Immature natural killer cell (primary cell): ENCODE data around the gene LRRC49. TPM values are rescaled to one million over a fixed set of nuclear protein-coding genes. Genes with fewer than 3 reads are reported as not detected.

Source experiments
- DNase-seq, 3 donors: peaks; one replicate each; pipeline ENCODE4 v3.0.0; 2022; ENCODE audit warnings: mixed read lengths in 1 of 3
- H3K27ac Mint-ChIP-seq, 6 donors: one replicate each; pipeline ENCODE4 v1.8.0; 2020; ENCODE audit warnings: mixed read lengths in 6 of 6, mild to moderate bottlenecking in 5 of 6, inconsistent platforms in 4 of 6, moderate library complexity in 3 of 6
- H3K27me3 Mint-ChIP-seq, 3 donors: one replicate each; pipeline ENCODE4 v1.8.0; 2020 to 2021; ENCODE audit warnings: low read depth in 3 of 3, mild to moderate bottlenecking in 3 of 3, mixed read lengths in 3 of 3, moderate library complexity in 3 of 3, inconsistent platforms in 1 of 3
- H3K36me3 Mint-ChIP-seq, 3 donors: one replicate each; pipeline ENCODE4 v1.8.0; 2020; ENCODE audit warnings: mixed read lengths in 3 of 3, inconsistent platforms in 2 of 3, mild to moderate bottlenecking in 2 of 3
- H3K4me1 Mint-ChIP-seq, 2 donors: one replicate each; pipeline ENCODE4 v1.8.0; 2020; ENCODE audit warnings: inconsistent platforms in 2 of 2, mild to moderate bottlenecking in 2 of 2, mixed read lengths in 2 of 2, moderate library complexity in 1 of 2
- H3K4me3 Mint-ChIP-seq, 5 donors: one replicate each; pipeline ENCODE4 v1.8.0; 2020; ENCODE audit warnings: mild to moderate bottlenecking in 5 of 5, mixed read lengths in 5 of 5, inconsistent platforms in 3 of 5, moderate library complexity in 3 of 5
- H3K9me3 Mint-ChIP-seq, 6 donors: one replicate each; pipeline ENCODE4 v1.8.0; 2020; ENCODE audit warnings: mild to moderate bottlenecking in 6 of 6, mixed read lengths in 6 of 6, inconsistent platforms in 4 of 6, moderate library complexity in 3 of 6
- polyA plus RNA-seq, 3 donors: library from polyadenylated mRNA; unstranded; fragments of 300-500 nt; fragmentation: Illumina TruSeq; gene quantifications; one replicate each; pipeline ENCODE4 v1.2.3, GENCODE V29; 2021

The LRRC49 gene
- polyA plus RNA-seq, 3 donors from 2014 or later: 0.68 TPM; not detected in 2

GRCh38 chr15:71049706-71050422 is 157.2 kb downstream of the LRRC49 start:
- H3K4me1 Mint-ChIP-seq: no peaks in the 10 kb centered on the region
- no peak overlapping the region for H3K27ac Mint-ChIP-seq
- H3K36me3 Mint-ChIP-seq: no peaks in the 10 kb centered on the region
- H3K9me3 Mint-ChIP-seq: no peaks in the 10 kb centered on the region
- H3K4me3 Mint-ChIP-seq: no peak overlapping the region
- H3K27me3 Mint-ChIP-seq: peaks cover 1 to 4% (median 4%) of the 10 kb centered on the region in 3 donors
- DNase-seq: no peak

GRCh38 chr15:71050461-71050860 is 157.8 kb downstream of the LRRC49 start:
- DNase-seq: no peak
- no peaks in the 10 kb centered on the region for H3K36me3 Mint-ChIP-seq
- H3K27ac Mint-ChIP-seq: no peak overlapping the region
- H3K9me3 Mint-ChIP-seq: no peaks in the 10 kb centered on the region
- no peak overlapping the region for H3K4me3 Mint-ChIP-seq
- H3K4me1 Mint-ChIP-seq: no peaks in the 10 kb centered on the region
- H3K27me3 Mint-ChIP-seq: peaks cover 1 to 4% (median 4%) of the 10 kb centered on the region in 3 donors

- H3K27me3 Mint-ChIP-seq: peaks cover 4% of the 10 kb centered on the region in 3 donors
- no peaks in the 10 kb centered on the region for H3K9me3 Mint-ChIP-seq
- no peak for DNase-seq
- no peak overlapping the region for H3K27ac Mint-ChIP-seq
- H3K36me3 Mint-ChIP-seq: no peaks in the 10 kb centered on the region
- no peak overlapping the region for H3K4me3 Mint-ChIP-seq
- H3K4me1 Mint-ChIP-seq: no peaks in the 10 kb centered on the region
These were observed 158.9 kb downstream of the LRRC49 start for GRCh38 chr15:71051539-71051938.

- DNase-seq: no peak
- Mint-ChIP-seq H3K36me3 (no peaks in the 10 kb centered on the region), H3K27me3 (peaks cover 3 to 6% (median 4%) of the 10 kb centered on the region in 3 donors), H3K4me3 (no peak overlapping the region), H3K9me3 (no peaks in the 10 kb centered on the region), H3K4me1 (no peaks in the 10 kb centered on the region), H3K27ac (no peak overlapping the region)
These were observed 159.7 kb downstream of the LRRC49 start for GRCh38 chr15:71052356-71052755.

- no peak for DNase-seq
- Mint-ChIP-seq H3K9me3 (peaks cover 0 to 5% (median 0%) of the 10 kb centered on the region in 6 donors), H3K27me3 (peaks cover 0 to 9% (median 6%) of the 10 kb centered on the region in 3 donors), H3K4me3 (no peak overlapping the region), H3K27ac (no peak overlapping the region), H3K4me1 (no peaks in the 10 kb centered on the region), H3K36me3 (no peaks in the 10 kb centered on the region)
These were observed 161.8 kb downstream of the LRRC49 start for GRCh38 chr15:71054286-71054952.

GRCh38 chr15:71055461-71055860 is 162.8 kb downstream of the LRRC49 start:
- Mint-ChIP-seq H3K27me3 (peaks cover 0 to 9% (median 6%) of the 10 kb centered on the region in 3 donors), H3K9me3 (peaks cover 0 to 8% (median 0%) of the 10 kb centered on the region in 6 donors), H3K27ac (no peak overlapping the region), H3K4me1 (no peaks in the 10 kb centered on the region), H3K36me3 (no peaks in the 10 kb centered on the region), H3K4me3 (no peak overlapping the region)
- DNase-seq: no peak

- no peak for DNase-seq
- no peaks in the 10 kb centered on the region for H3K4me1 Mint-ChIP-seq
- peaks cover 0 to 9% (median 9%) of the 10 kb centered on the region in 3 donors for H3K27me3 Mint-ChIP-seq
- H3K4me3 Mint-ChIP-seq: no peak overlapping the region
- no peak overlapping the region for H3K27ac Mint-ChIP-seq
- peaks cover 0 to 8% (median 0%) of the 10 kb centered on the region in 6 donors for H3K9me3 Mint-ChIP-seq
- no peaks in the 10 kb centered on the region for H3K36me3 Mint-ChIP-seq
These were observed 163.5 kb downstream of the LRRC49 start for GRCh38 chr15:71056111-71056510.

- Mint-ChIP-seq H3K36me3 (no peaks in the 10 kb centered on the region), H3K9me3 (peaks cover 0 to 8% (median 0%) of the 10 kb centered on the region in 6 donors), H3K4me1 (no peaks in the 10 kb centered on the region), H3K27ac (no peak overlapping the region), H3K27me3 (peaks cover 0 to 11% (median 10%) of the 10 kb centered on the region in 3 donors), H3K4me3 (no peak overlapping the region)
- no peak for DNase-seq
These were observed 164.5 kb downstream of the LRRC49 start for GRCh38 chr15:71057143-71057542.

- H3K36me3 Mint-ChIP-seq: no peaks in the 10 kb centered on the region
- no peak for DNase-seq
- H3K27ac Mint-ChIP-seq: no peak overlapping the region
- H3K27me3 Mint-ChIP-seq: peaks cover 0 to 11% (median 10%) of the 10 kb centered on the region in 3 donors
- H3K9me3 Mint-ChIP-seq: peaks cover 0 to 8% (median 0%) of the 10 kb centered on the region in 6 donors
- H3K4me1 Mint-ChIP-seq: no peaks in the 10 kb centered on the region
- H3K4me3 Mint-ChIP-seq: no peak overlapping the region
These were observed 165.0 kb downstream of the LRRC49 start for GRCh38 chr15:71057581-71057980.

- H3K4me3 Mint-ChIP-seq: no peak overlapping the region
- peaks cover 0 to 11% (median 0%) of the 10 kb centered on the region in 6 donors for H3K9me3 Mint-ChIP-seq
- no peak for DNase-seq
- no peaks in the 10 kb centered on the region for H3K4me1 Mint-ChIP-seq
- peaks cover 0 to 11% (median 10%) of the 10 kb centered on the region in 3 donors for H3K27me3 Mint-ChIP-seq
- no peaks in the 10 kb centered on the region for H3K36me3 Mint-ChIP-seq
- no peak overlapping the region for H3K27ac Mint-ChIP-seq
These were observed 168.4 kb downstream of the LRRC49 start for GRCh38 chr15:71060983-71061382.

GRCh38 chr15:71066983-71067382 is 174.4 kb downstream of the LRRC49 start:
- H3K9me3 Mint-ChIP-seq: peaks cover 0 to 6% (median 0%) of the 10 kb centered on the region in 6 donors

GRCh38 chr15:71069693-71070092 is 177.1 kb downstream of the LRRC49 start:
- no peaks in the 10 kb centered on the region for H3K36me3 Mint-ChIP-seq
- H3K9me3 Mint-ChIP-seq: peaks cover 0 to 6% (median 0%) of the 10 kb centered on the region in 6 donors
- H3K4me3 Mint-ChIP-seq: no peak overlapping the region
- peaks cover 0 to 9% (median 5%) of the 10 kb centered on the region in 3 donors for H3K27me3 Mint-ChIP-seq
- no peak overlapping the region for H3K27ac Mint-ChIP-seq
- no peaks in the 10 kb centered on the region for H3K4me1 Mint-ChIP-seq
- DNase-seq: no peak

More at GRCh38 chr15:71066983-71067382, 174.4 kb downstream of the LRRC49 start:
- DNase-seq: no peak
- H3K27ac Mint-ChIP-seq: no peak overlapping the region
- H3K27me3 Mint-ChIP-seq: peaks cover 1 to 10% (median 5%) of the 10 kb centered on the region in 3 donors
- H3K36me3 Mint-ChIP-seq: no peaks in the 10 kb centered on the region
- no peaks in the 10 kb centered on the region for H3K4me1 Mint-ChIP-seq
- no peak overlapping the region for H3K4me3 Mint-ChIP-seq

GRCh38 chr15:71071529-71071928 is 178.9 kb downstream of the LRRC49 start:
- Mint-ChIP-seq H3K36me3 (no peaks in the 10 kb centered on the region), H3K4me3 (no peak overlapping the region), H3K27me3 (peaks cover 0 to 9% (median 5%) of the 10 kb centered on the region in 3 donors), H3K27ac (no peak overlapping the region), H3K9me3 (peaks cover 0 to 3% (median 0%) of the 10 kb centered on the region in 6 donors), H3K4me1 (no peaks in the 10 kb centered on the region)
- DNase-seq: no peak

- no peaks in the 10 kb centered on the region for H3K4me1 Mint-ChIP-seq
- H3K4me3 Mint-ChIP-seq: no peak overlapping the region
- peaks cover 0 to 9% (median 2%) of the 10 kb centered on the region in 3 donors for H3K27me3 Mint-ChIP-seq
- H3K36me3 Mint-ChIP-seq: no peaks in the 10 kb centered on the region
- DNase-seq: no peak
- H3K9me3 Mint-ChIP-seq: peaks cover 0 to 3% (median 0%) of the 10 kb centered on the region in 6 donors
- H3K27ac Mint-ChIP-seq: no peak overlapping the region
These were observed 179.8 kb downstream of the LRRC49 start for GRCh38 chr15:71072423-71072822.
